ENCODE results near the gene HIPK2.

HIPK2 gene

DNA sequence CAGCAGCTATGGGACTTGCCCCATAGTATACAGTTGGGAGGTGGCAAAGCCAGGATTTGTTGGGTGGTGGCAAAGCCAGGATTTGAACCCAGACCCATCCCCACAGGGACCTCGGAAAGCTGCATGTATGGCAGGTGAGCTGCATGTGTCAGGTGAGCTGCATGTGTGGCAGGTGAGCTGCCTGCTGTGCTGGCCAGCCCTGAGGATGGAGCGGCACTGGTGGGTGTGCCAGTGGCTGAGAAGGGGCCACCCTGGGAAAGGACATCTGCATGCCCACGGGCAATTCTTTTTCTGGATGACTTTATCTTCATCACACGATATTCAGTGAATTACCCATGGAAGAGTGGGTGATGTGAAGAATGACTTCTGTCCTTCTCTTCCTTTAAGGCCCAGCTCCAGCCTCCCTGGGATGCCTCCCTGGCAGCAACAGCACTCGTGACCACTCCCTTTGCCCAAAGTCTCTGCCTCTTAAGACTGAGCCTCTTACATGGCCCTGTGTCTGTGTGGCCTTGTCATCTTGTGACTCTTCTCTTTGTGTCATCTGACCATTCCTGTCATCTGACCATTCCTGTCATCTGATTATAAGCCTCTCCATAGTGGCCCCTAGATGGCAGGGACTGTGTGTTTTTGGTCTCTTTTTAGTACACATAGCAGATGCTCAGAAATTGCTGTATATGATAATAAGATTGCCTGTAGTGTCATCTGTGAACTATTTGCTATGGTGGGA is 229.3 kb downstream of the HIPK2 start:
- H3F3A ChIP-seq (ENCODE audit: insufficient read depth, low read length), result no peaks in the 10 kb centered on the region
- H3K79me2 ChIP-seq (ENCODE audit: insufficient read depth, low read length), result no peaks in the 10 kb centered on the region
- no peak overlapping the region for H3K27ac ChIP-seq (ENCODE audit: low read depth, low read length, poor library complexity, severe bottlenecking)
- H3K4me3 ChIP-seq (ENCODE audit: low read depth, low read length, poor library complexity, severe bottlenecking), result no peak overlapping the region
- no peaks in the 10 kb centered on the region for H3K4me1 ChIP-seq (ENCODE audit: insufficient read depth, low read length, severe bottlenecking)
- no peaks in the 10 kb centered on the region for H3K9me2 ChIP-seq (ENCODE audit: low read depth, low read length)
- no peaks in the 10 kb centered on the region for H3K9me3 ChIP-seq (ENCODE audit: low read length)
- TF ChIP-seq CTCF (IDR thresholded peaks at IDR 0.05; ENCODE audit: low read length) (no peak), EZH2 (IDR thresholded peaks at IDR 0.05; ENCODE audit: borderline replicate concordance, low read length) (no peak)
- H3K4me2 ChIP-seq (ENCODE audit: low read length), result no peak overlapping the region
- H3K27me3 ChIP-seq (ENCODE audit: insufficient read depth, low read length), result no peaks in the 10 kb centered on the region; the same call in 1 of the 2 replicates
- H3K36me3 ChIP-seq (ENCODE audit: insufficient read depth, low read length), result no peaks in the 10 kb centered on the region
- no peak overlapping the region for H3K9ac ChIP-seq (ENCODE audit: low read length)
- H4K20me1 ChIP-seq (ENCODE audit: insufficient read depth, low read length), result no peaks in the 10 kb centered on the region
- H2AFZ ChIP-seq (ENCODE audit: low read length), result no peak overlapping the region

DNA sequence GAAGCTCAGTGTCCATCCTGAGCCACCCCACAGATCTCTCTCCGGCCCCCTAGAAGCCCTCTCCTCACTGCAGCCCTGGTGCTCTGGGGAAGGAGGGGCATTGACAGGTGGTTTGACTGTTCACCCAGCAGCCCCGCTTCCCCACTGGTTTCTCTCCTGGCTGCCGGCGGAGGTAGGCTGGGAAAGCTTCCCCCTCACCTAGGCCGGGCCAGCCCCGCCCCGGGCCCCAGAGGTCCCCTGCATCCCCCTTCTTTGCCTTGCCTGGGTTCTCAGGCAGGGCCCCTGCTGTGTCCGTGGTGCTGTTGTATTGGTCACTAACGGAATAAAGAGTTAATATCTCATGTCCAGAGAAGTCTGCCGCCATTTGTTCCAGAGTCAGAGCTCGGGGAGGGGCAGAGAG is 233.2 kb downstream of the HIPK2 start:
- no peaks in the 10 kb centered on the region for H3K9me2 ChIP-seq (ENCODE audit: low read depth, low read length)
- H3K27ac ChIP-seq (ENCODE audit: low read depth, low read length, poor library complexity, severe bottlenecking), result no peak overlapping the region
- TF ChIP-seq EZH2 (IDR thresholded peaks at IDR 0.05; ENCODE audit: borderline replicate concordance, low read length) (no peak), CTCF (IDR thresholded peaks at IDR 0.05; ENCODE audit: low read length) (no peak)
- H3K4me2 ChIP-seq (ENCODE audit: low read length), result no peak overlapping the region
- H3F3A ChIP-seq (ENCODE audit: insufficient read depth, low read length), result no peaks in the 10 kb centered on the region
- H3K79me2 ChIP-seq (ENCODE audit: insufficient read depth, low read length), result no peaks in the 10 kb centered on the region
- no peaks in the 10 kb centered on the region; the same call in 1 of the 2 replicates for H3K27me3 ChIP-seq (ENCODE audit: insufficient read depth, low read length)
- no peaks in the 10 kb centered on the region for H3K9me3 ChIP-seq (ENCODE audit: low read length)
- no peak overlapping the region for H3K9ac ChIP-seq (ENCODE audit: low read length)
- H3K4me3 ChIP-seq (ENCODE audit: low read depth, low read length, poor library complexity, severe bottlenecking), result no peak overlapping the region
- H3K4me1 ChIP-seq (ENCODE audit: insufficient read depth, low read length, severe bottlenecking), result no peaks in the 10 kb centered on the region
- no peaks in the 10 kb centered on the region for H4K20me1 ChIP-seq (ENCODE audit: insufficient read depth, low read length)
- no peaks in the 10 kb centered on the region for H3K36me3 ChIP-seq (ENCODE audit: insufficient read depth, low read length)
- H2AFZ ChIP-seq (ENCODE audit: low read length), result no peak overlapping the region

- Histone ChIP-seq H3K4me3 (ENCODE audit: low read depth, low read length, poor library complexity, severe bottlenecking) (no peak overlapping the region), H3K27me3 (ENCODE audit: insufficient read depth, low read length) (peaks cover 4% of the 10 kb centered on the region), H3K9ac (ENCODE audit: low read length) (no peak overlapping the region), H3K27ac (ENCODE audit: low read depth, low read length, poor library complexity, severe bottlenecking) (no peak overlapping the region), H3K4me1 (ENCODE audit: insufficient read depth, low read length, severe bottlenecking) (no peaks in the 10 kb centered on the region), H3F3A (ENCODE audit: insufficient read depth, low read length) (no peaks in the 10 kb centered on the region), H3K4me2 (ENCODE audit: low read length) (no peak overlapping the region), H4K20me1 (ENCODE audit: insufficient read depth, low read length) (no peaks in the 10 kb centered on the region), H3K9me2 (ENCODE audit: low read depth, low read length) (no peaks in the 10 kb centered on the region), H3K79me2 (ENCODE audit: insufficient read depth, low read length) (no peaks in the 10 kb centered on the region), H3K9me3 (ENCODE audit: low read length) (no peaks in the 10 kb centered on the region), H3K36me3 (ENCODE audit: insufficient read depth, low read length) (no peaks in the 10 kb centered on the region), H2AFZ (ENCODE audit: low read length) (no peak overlapping the region)
- no peak for TF ChIP-seq CTCF (IDR thresholded peaks at IDR 0.05; ENCODE audit: low read length)
- no peak for TF ChIP-seq EZH2 (IDR thresholded peaks at IDR 0.05; ENCODE audit: borderline replicate concordance, low read length)
These were observed 233.8 kb downstream of the HIPK2 start for GRCh38 chr7:139543801-139544603.

All from OCI-LY1 (cell line).